Ishikawa (cell line): ENCODE data around the gene METRN.

Experiments
- CEBPB ChIP-seq: IDR thresholded peaks from 2 replicates; pipeline ENCODE4 v1.6.1; 2012
- CREB1 ChIP-seq: IDR thresholded peaks from 2 replicates; pipeline ENCODE4 v1.6.1; 2012; ENCODE audit warnings: low read depth
- EGR1 ChIP-seq: IDR thresholded peaks from 2 replicates; pipeline ENCODE4 v1.6.1; 2012
- EP300 ChIP-seq: IDR thresholded peaks from 2 replicates; pipeline ENCODE4 v1.6.1; 2012; ENCODE audit warnings: borderline replicate concordance
- FOXM1 ChIP-seq: IDR thresholded peaks from 2 replicates; pipeline ENCODE4 v1.6.1; 2012; ENCODE audit warnings: low read depth, borderline replicate concordance
- MAX ChIP-seq: IDR thresholded peaks from 2 replicates; pipeline ENCODE4 v1.6.1; 2012
- NFIC ChIP-seq: IDR thresholded peaks from 2 replicates; pipeline ENCODE4 v1.6.1; 2012
- RAD21 ChIP-seq: IDR thresholded peaks from 2 replicates; pipeline ENCODE4 v1.6.1; 2012; ENCODE audit warnings: low read depth
- REST ChIP-seq: IDR thresholded peaks from 2 replicates; pipeline ENCODE4 v1.6.1; 2012; ENCODE audit warnings: low read depth, mild to moderate bottlenecking
- TAF1 ChIP-seq: IDR thresholded peaks from 2 replicates; pipeline ENCODE4 v1.6.1; 2012; ENCODE audit warnings: low read depth, mild to moderate bottlenecking
- TCF12 ChIP-seq: IDR thresholded peaks from 2 replicates; pipeline ENCODE4 v1.6.1; 2012; ENCODE audit warnings: low read depth
- TEAD4 ChIP-seq: IDR thresholded peaks from 2 replicates; pipeline ENCODE4 v1.6.1; 2012
- USF1 ChIP-seq: IDR thresholded peaks from 2 replicates; pipeline ENCODE4 v1.6.1; 2012
- YY1 ChIP-seq: IDR thresholded peaks from 2 replicates; pipeline ENCODE4 v1.6.1; 2012; ENCODE audit warnings: low read depth
- ZBTB7A ChIP-seq: IDR thresholded peaks from 2 replicates; pipeline ENCODE4 v1.6.1; 2012; ENCODE audit warnings: low read depth

The METRN gene

GRCh38 chr16:679814-680624 lies 34.9 kb upstream of the METRN start, which contains the start of gene STUB1:
Gene STUB1 (plus strand): TSS chr16:680410. CDS start chr16:680526, 116 bp downstream.
- peak; percentile 77 for TF ChIP-seq TAF1
- TF ChIP-seq ZBTB7A: peak; percentile 72; the same call in 1 of the 2 replicates
- no peak for TF ChIP-seq YY1
- TF ChIP-seq MAX: peak; percentile 66
- TF ChIP-seq EP300: no peak
- TF ChIP-seq REST: no peak
- TF ChIP-seq EGR1: peak; percentile 69
- no peak for TF ChIP-seq NFIC
- no peak for TF ChIP-seq USF1
- TF ChIP-seq TEAD4: 0 out of 2 replicates have a peak, but pooled peaks have one; percentile 20
- TF ChIP-seq RAD21: no peak

GRCh38 chr16:680625-680945 lies 34.3 kb upstream of the METRN start:
- TF ChIP-seq CREB1: no peak
- no peak for TF ChIP-seq EP300
- TF ChIP-seq TEAD4: no peak

GRCh38 chr16:680967-681745 lies 33.8 kb upstream of the METRN start:
- TF ChIP-seq EGR1 (no peak), NFIC (no peak), MAX (0 out of 2 replicates have a peak, but pooled peaks have one; percentile 26)

- TF ChIP-seq NFIC (peak; percentile 60), ZBTB7A (no peak)
Observed at GRCh38 chr16:681746-682427, 33.0 kb upstream of the METRN start.

- TF ChIP-seq TEAD4 (no peak), YY1 (no peak), EP300 (no peak), USF1 (no peak), FOXM1 (no peak), CEBPB (no peak), ZBTB7A (no peak), NFIC (no peak), RAD21 (no peak), MAX (no peak), EGR1 (no peak), REST (no peak), TAF1 (no peak), CREB1 (no peak), TCF12 (no peak)
Observed at GRCh38 chr16:682493-683395, 32.2 kb upstream of the METRN start.
